Stimulated activated CD8-positive, alpha-beta memory T cell treated with anti-CD3 and anti-CD28 coated beads, Interleukin-15, amount 100 ng/mL, for 1 hour (primary cell): Measurements from ENCODE around the gene ABHD17B.
A peak's percentile ranks its signal among the peaks of the same experiment; 100 is the strongest.
"Not testable (repeated sequence)": the region's sequence is repeated elsewhere in the genome, so short reads cannot be mapped to it uniquely, and the experiment has no call there.

ENCODE experiments used
- DNase-seq: peaks from one replicate; pipeline ENCODE4 v3.0.0-alpha.2; 2020; ENCODE audit warnings: low read depth

Gene ABHD17B

GRCh38 chr9:71911061-71911907 lies at the start of gene ABHD17B, which contains the start of gene C9orf85:
ABHD17B (minus strand) TSS chr9:71911193; CDS start chr9:71875080, 36,113 bp downstream.
C9orf85 (plus strand) TSS chr9:71911639; CDS start chr9:71911735, 96 bp downstream.
- peak; percentile 92 for DNase-seq

- DNase-seq, result no peak
Measured at GRCh38 chr9:71955300-71955915, 44.4 kb upstream of the ABHD17B start.

GRCh38 chr9:71954652-71955051 lies 43.7 kb upstream of the ABHD17B start:
- not testable (repeated sequence) for DNase-seq

GRCh38 chr9:71944754-71945375 lies 33.9 kb upstream of the ABHD17B start:
- no peak for DNase-seq

GRCh38 chr9:71941998-71942567 lies 31.1 kb upstream of the ABHD17B start:
- no peak for DNase-seq

- no peak for DNase-seq
Measured at GRCh38 chr9:71941060-71941568, 30.1 kb upstream of the ABHD17B start.

- no peak for DNase-seq
Measured at GRCh38 chr9:71937898-71938297, 26.9 kb upstream of the ABHD17B start.

GRCh38 chr9:71937070-71937625 lies 26.2 kb upstream of the ABHD17B start:
- no peak for DNase-seq

- DNase-seq, result no peak
Measured at GRCh38 chr9:71936066-71936465, 25.1 kb upstream of the ABHD17B start.

- DNase-seq, result no peak
Measured at GRCh38 chr9:71931166-71931565, 20.2 kb upstream of the ABHD17B start.

- DNase-seq, result no peak
Measured at GRCh38 chr9:71929791-71930440, 18.9 kb upstream of the ABHD17B start.

- no peak for DNase-seq
Measured at GRCh38 chr9:71929223-71929622, 18.2 kb upstream of the ABHD17B start.

- no peak for DNase-seq
Measured at GRCh38 chr9:71928806-71929205, 17.8 kb upstream of the ABHD17B start.

- DNase-seq, result no peak
Measured at GRCh38 chr9:71928376-71928775, 17.4 kb upstream of the ABHD17B start.

GRCh38 chr9:71925834-71926233 lies 14.8 kb upstream of the ABHD17B start:
- no peak for DNase-seq

- DNase-seq, result no peak
Measured at GRCh38 chr9:71924576-71924975, 13.6 kb upstream of the ABHD17B start.

GRCh38 chr9:71921190-71921814 lies 10.3 kb upstream of the ABHD17B start:
- DNase-seq, result no peak

GRCh38 chr9:71920456-71921189 lies 9.6 kb upstream of the ABHD17B start:
- no peak for DNase-seq

- DNase-seq, result no peak
Measured at GRCh38 chr9:71918419-71918818, 7.4 kb upstream of the ABHD17B start.

GRCh38 chr9:71916834-71917534 lies 6.0 kb upstream of the ABHD17B start:
- DNase-seq, result no peak
